ENCODE measurements around the gene PEX5L.

DNA sequence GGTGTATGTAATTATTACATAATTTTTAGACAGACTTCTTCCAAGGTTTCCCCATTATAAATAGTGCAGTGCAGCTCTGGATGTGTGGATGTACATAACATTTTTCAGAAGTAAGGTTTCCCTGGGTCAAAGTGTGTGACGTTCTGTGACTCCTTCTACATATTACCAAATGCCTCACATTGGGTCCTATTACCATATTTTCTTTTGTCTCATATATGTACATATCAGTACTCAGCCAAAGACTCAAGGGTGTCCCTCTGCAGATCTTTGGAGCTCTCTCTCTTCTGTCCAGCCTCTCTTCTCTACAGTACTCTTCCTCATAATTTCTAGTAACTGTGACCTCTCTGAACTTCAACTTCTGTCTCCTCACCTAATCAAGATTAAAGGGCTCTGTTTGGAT, 31.3 kb upstream of the PEX5L start:
- TF ChIP-seq POLR2A (IDR thresholded peaks at IDR 0.05): no peak
- TF ChIP-seq, protein P1, sequence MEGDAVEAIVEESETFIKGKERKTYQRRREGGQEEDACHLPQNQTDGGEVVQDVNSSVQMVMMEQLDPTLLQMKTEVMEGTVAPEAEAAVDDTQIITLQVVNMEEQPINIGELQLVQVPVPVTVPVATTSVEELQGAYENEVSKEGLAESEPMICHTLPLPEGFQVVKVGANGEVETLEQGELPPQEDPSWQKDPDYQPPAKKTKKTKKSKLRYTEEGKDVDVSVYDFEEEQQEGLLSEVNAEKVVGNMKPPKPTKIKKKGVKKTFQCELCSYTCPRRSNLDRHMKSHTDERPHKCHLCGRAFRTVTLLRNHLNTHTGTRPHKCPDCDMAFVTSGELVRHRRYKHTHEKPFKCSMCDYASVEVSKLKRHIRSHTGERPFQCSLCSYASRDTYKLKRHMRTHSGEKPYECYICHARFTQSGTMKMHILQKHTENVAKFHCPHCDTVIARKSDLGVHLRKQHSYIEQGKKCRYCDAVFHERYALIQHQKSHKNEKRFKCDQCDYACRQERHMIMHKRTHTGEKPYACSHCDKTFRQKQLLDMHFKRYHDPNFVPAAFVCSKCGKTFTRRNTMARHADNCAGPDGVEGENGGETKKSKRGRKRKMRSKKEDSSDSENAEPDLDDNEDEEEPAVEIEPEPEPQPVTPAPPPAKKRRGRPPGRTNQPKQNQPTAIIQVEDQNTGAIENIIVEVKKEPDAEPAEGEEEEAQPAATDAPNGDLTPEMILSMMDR (IDR thresholded peaks at IDR 0.05): no peak
